NK-92 (cell line): ENCODE measurements around the gene GRIK4.
"Not testable (repeated sequence)": the region's sequence is repeated elsewhere in the genome, so short reads cannot be mapped to it uniquely, and the experiment has no call there.

Experiments used
- DNase-seq: peaks from one replicate; lab custom pipeline; 2025; ENCODE audit not compliant: unreplicated experiment; lab: John Stamatoyannopoulos, UW

The GRIK4 gene

GRCh38 chr11:120568572-120569307 is 57.2 kb downstream of the GRIK4 start:
- DNase-seq: no peak

GRCh38 chr11:120569861-120570260 is 58.3 kb downstream of the GRIK4 start:
- no peak for DNase-seq

- no peak for DNase-seq
These were observed 59.9 kb downstream of the GRIK4 start for GRCh38 chr11:120571476-120571875.

GRCh38 chr11:120573756-120574354 is 62.3 kb downstream of the GRIK4 start:
- no peak for DNase-seq

GRCh38 chr11:120574876-120575275 is 63.3 kb downstream of the GRIK4 start:
- no peak for DNase-seq

GRCh38 chr11:120575461-120575860 is 63.9 kb downstream of the GRIK4 start:
- no peak for DNase-seq

GRCh38 chr11:120576606-120577005 is 65.1 kb downstream of the GRIK4 start:
- no peak for DNase-seq

GRCh38 chr11:120577041-120577440 is 65.5 kb downstream of the GRIK4 start:
- DNase-seq: no peak

GRCh38 chr11:120577624-120578363 is 66.2 kb downstream of the GRIK4 start:
- DNase-seq: no peak

GRCh38 chr11:120578596-120579154 is 67.1 kb downstream of the GRIK4 start:
- no peak for DNase-seq

GRCh38 chr11:120579611-120580031 is 68.1 kb downstream of the GRIK4 start:
- DNase-seq: no peak

- no peak for DNase-seq
These were observed 69.8 kb downstream of the GRIK4 start for GRCh38 chr11:120581313-120581712.

- DNase-seq: not testable (repeated sequence)
These were observed 71.0 kb downstream of the GRIK4 start for GRCh38 chr11:120582535-120582934.

GRCh38 chr11:120586072-120586471 is 74.5 kb downstream of the GRIK4 start:
- DNase-seq: no peak

- DNase-seq: no peak
These were observed 75.2 kb downstream of the GRIK4 start for GRCh38 chr11:120586728-120587127.

GRCh38 chr11:120587299-120587698 is 75.8 kb downstream of the GRIK4 start:
- no peak for DNase-seq

- no peak for DNase-seq
These were observed 77.8 kb downstream of the GRIK4 start for GRCh38 chr11:120589376-120589775.

- DNase-seq: no peak
These were observed 78.9 kb downstream of the GRIK4 start for GRCh38 chr11:120590472-120590871.

GRCh38 chr11:120594746-120595145 is 83.2 kb downstream of the GRIK4 start:
- no peak for DNase-seq

- no peak for DNase-seq
These were observed 84.0 kb downstream of the GRIK4 start for GRCh38 chr11:120595557-120595956.
